OCI-LY7 (cell line): ENCODE results near the gene MCUB.

Source experiments
- CTCF ChIP-seq: fragments of 200-600 bp; sonication (generic); conservative IDR thresholded peaks from 2 replicates; pipeline ENCODE4 v1.5.1; 2014; ENCODE audit warnings: mild to moderate bottlenecking, antibody characterized with exemption, low read length, moderate library complexity, mixed read lengths
- EZH2phosphoT487 ChIP-seq: fragments of 200-600 bp; sonication (generic); IDR thresholded peaks from 2 replicates; pipeline ENCODE4 v1.6.1; 2018; ENCODE audit warnings: low read depth, borderline replicate concordance, mild to moderate bottlenecking, mixed run types, antibody characterized with exemption, low read length, moderate library complexity, mixed read lengths

DNA sequence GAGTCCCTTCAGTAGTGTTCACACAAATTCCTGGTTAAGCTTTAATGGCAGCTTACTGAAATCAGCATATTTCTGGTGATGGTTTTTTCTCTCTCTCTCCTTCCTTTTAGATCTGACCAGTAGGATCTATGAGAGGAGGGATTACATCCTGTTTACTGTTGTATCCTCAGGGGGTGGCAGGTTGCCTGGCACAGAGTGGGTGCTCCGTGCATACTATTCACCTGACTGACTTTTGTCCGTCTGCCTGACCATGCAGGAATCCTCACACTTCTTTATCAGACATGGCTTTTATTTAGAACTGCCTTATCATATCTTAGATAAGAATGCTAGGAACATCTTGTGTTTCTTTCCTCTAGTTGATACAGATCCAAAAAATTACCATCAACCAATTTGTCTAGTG, 29.6 kb downstream of the MCUB start:
- TF ChIP-seq CTCF (no peak), EZH2phosphoT487 (no peak)
